Measurements from ENCODE around the gene PXDN. TPM values are rescaled to one million over a fixed set of nuclear protein-coding genes. Genes with fewer than 3 reads are reported as not detected.

PXDN gene
- total and polyA plus RNA-seq, 10 of the 15 experiments (the other 5 are each of a cell fraction or from before 2014, with no cell fraction given), result 0.12 to 0.69 (median 0.23) TPM; not detected in 5

GRCh38 chr2:1777781-1778180 lies 33.5 kb upstream of the PXDN start:
- FAIRE-seq (no peak), ATAC-seq (no peak), DNase-seq (ENCODE audit: low read depth, low spot score) (no peak)
- BruUV-seq (replicated peaks), result no TSS peak
- ChIA-PET SMC1A (ENCODE audit: uncharacterized antibody, unreplicated experiment) (no interaction called here), RAD21 (ENCODE audit: unreplicated experiment) (no interaction called here), POLR2A (no interaction called here), CTCF (interaction anchor here (0.8 to 2.4 kb wide), 2 partner anchors 9 to 10 kb away, joined by 3 to 7 read pairs; no protein-coding TSS in a partner anchor)
- 9% methylated on average over 5 of the region's 5 CpGs for WGBS (ENCODE audit: insufficient coverage, insufficient replicate concordance, low lambda C conversion rate, missing lambda C conversion rate)
- H3K27me3 ChIP-seq (replicated peaks in 1 of 2; ENCODE audit: control insufficient read depth in 2 of 2, insufficient read depth in 2 of 2, low read length in 1 of 2), result no peaks in the 10 kb centered on the region
- no peak overlapping the region for H3K4me2 ChIP-seq (ENCODE audit: control insufficient read depth, insufficient read depth)
- no peak overlapping the region for H3K27ac ChIP-seq (ENCODE audit: control insufficient read depth, insufficient read depth)
- intact Hi-C loops (cut with micrococcal nuclease; ENCODE audit: unreplicated experiment), result no loop called here
- H3K4me1 ChIP-seq (ENCODE audit: control insufficient read depth, insufficient read depth, low read length), result no peaks in the 10 kb centered on the region
- H3K4me3 ChIP-seq, result no peak overlapping the region
- H4K20me1 ChIP-seq (ENCODE audit: control insufficient read depth, insufficient read depth), result no peaks in the 10 kb centered on the region
- H3K36me3 ChIP-seq (ENCODE audit: control insufficient read depth in 2 of 2, insufficient read depth in 2 of 2, low read length in 1 of 2), result no peaks in the 10 kb centered on the region
- in situ Hi-C loops (cut with MboI), result no loop called here
- H3K9me3 ChIP-seq (replicated peaks; ENCODE audit: control insufficient read depth, insufficient read depth, low read length), result no peaks in the 10 kb centered on the region
- H3K9ac ChIP-seq (ENCODE audit: control insufficient read depth, insufficient read depth, low read length), result no peak overlapping the region
- H3K79me2 ChIP-seq (ENCODE audit: control insufficient read depth, insufficient read depth, low read length), result no peaks in the 10 kb centered on the region
- H2AFZ ChIP-seq (ENCODE audit: control insufficient read depth, low read depth, low read length), result no peak overlapping the region
- TF ChIP-seq ZNF592 (IDR thresholded peaks at IDR 0.05) (no peak), SMAD1 (IDR thresholded peaks at IDR 0.05; ENCODE audit: low read depth, partially characterized antibody) (no peak), ZBTB4 (CRISPR knock-in tag; IDR thresholded peaks at IDR 0.05) (no peak), BMI1 (IDR thresholded peaks at IDR 0.05; ENCODE audit: borderline replicate concordance) (no peak), SMAD5 (IDR thresholded peaks at IDR 0.05; ENCODE audit: low read depth) (no peak), IKZF2 (IDR thresholded peaks at IDR 0.05) (no peak), ZSCAN29 (IDR thresholded peaks at IDR 0.05) (no peak), MLLT1 (IDR thresholded peaks at IDR 0.05) (no peak), NR2C1 (IDR thresholded peaks at IDR 0.05) (no peak), MAX (IDR thresholded peaks at IDR 0.05; ENCODE audit: low read depth, low read length) (no peak), CBX5 (IDR thresholded peaks at IDR 0.05; ENCODE audit: low read depth) (no peak), NR2F1 (conservative IDR thresholded peaks at IDR 0.05) (no peak), ZBTB33 (IDR thresholded peaks at IDR 0.05) (no peak), ZNF24 (IDR thresholded peaks at IDR 0.05) (no peak)

Measured in GM12878 (cell line).